ENCODE data around the gene ARID1B.

The ARID1B gene

DNA sequence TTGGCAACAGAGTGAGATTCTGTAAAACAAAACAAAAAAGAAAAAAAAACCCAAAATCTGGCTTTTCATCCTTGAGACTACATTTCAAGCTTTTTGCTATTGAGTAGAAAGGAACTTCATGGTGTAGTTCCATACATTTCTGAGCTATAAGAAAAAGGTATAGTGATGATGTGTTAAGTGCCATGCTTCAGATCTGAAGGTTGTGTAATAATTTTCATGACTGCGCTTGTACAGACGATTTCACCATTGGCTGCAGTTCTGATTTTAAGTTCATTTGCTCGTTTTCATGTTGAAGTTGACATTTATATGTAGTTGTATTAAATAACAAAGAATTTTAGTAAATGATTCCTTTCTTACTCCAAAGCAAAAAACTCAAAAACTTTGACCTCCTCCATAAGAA, 247.6 kb downstream of the ARID1B start:
- no peak for TF ChIP-seq CTCF (IDR thresholded peaks at IDR 0.05; ENCODE audit: low read length)
- no peak for TF ChIP-seq EZH2 (IDR thresholded peaks at IDR 0.05; ENCODE audit: borderline replicate concordance, low read length)
- Histone ChIP-seq H2AFZ (ENCODE audit: low read length) (no peak overlapping the region), H3K27me3 (ENCODE audit: insufficient read depth, low read length) (no peaks in the 10 kb centered on the region), H3K9me2 (ENCODE audit: low read depth, low read length) (no peaks in the 10 kb centered on the region), H3K27ac (ENCODE audit: low read depth, low read length, poor library complexity, severe bottlenecking) (no peak overlapping the region), H3K9ac (ENCODE audit: low read length) (no peak overlapping the region), H3K4me2 (ENCODE audit: low read length) (no peak overlapping the region), H3K4me3 (ENCODE audit: low read depth, low read length, poor library complexity, severe bottlenecking) (no peak overlapping the region), H3F3A (ENCODE audit: insufficient read depth, low read length) (0 out of 2 replicates have a peak, but pooled peaks cover 2% of the 10 kb centered on the region), H3K36me3 (ENCODE audit: insufficient read depth, low read length) (peaks cover 4% of the 10 kb centered on the region; the same call in 1 of the 2 replicates), H3K9me3 (ENCODE audit: low read length) (no peaks in the 10 kb centered on the region), H3K4me1 (ENCODE audit: insufficient read depth, low read length, severe bottlenecking) (peaks cover 29% of the 10 kb centered on the region), H4K20me1 (ENCODE audit: insufficient read depth, low read length) (no peaks in the 10 kb centered on the region), H3K79me2 (ENCODE audit: insufficient read depth, low read length) (peaks cover 61% of the 10 kb centered on the region)

- H3F3A ChIP-seq (ENCODE audit: insufficient read depth, low read length), result 0 out of 2 replicates have a peak, but pooled peaks cover 2% of the 10 kb centered on the region
- H3K27me3 ChIP-seq (ENCODE audit: insufficient read depth, low read length), result no peaks in the 10 kb centered on the region
- no peaks in the 10 kb centered on the region for H3K9me2 ChIP-seq (ENCODE audit: low read depth, low read length)
- H3K79me2 ChIP-seq (ENCODE audit: insufficient read depth, low read length), result peaks cover 63% of the 10 kb centered on the region
- TF ChIP-seq CTCF (IDR thresholded peaks at IDR 0.05; ENCODE audit: low read length), result no peak
- no peak for TF ChIP-seq EZH2 (IDR thresholded peaks at IDR 0.05; ENCODE audit: borderline replicate concordance, low read length)
- peaks cover 23% of the 10 kb centered on the region for H3K4me1 ChIP-seq (ENCODE audit: insufficient read depth, low read length, severe bottlenecking)
- no peaks in the 10 kb centered on the region for H3K9me3 ChIP-seq (ENCODE audit: low read length)
- H2AFZ ChIP-seq (ENCODE audit: low read length), result no peak overlapping the region
- no peaks in the 10 kb centered on the region for H4K20me1 ChIP-seq (ENCODE audit: insufficient read depth, low read length)
- no peak overlapping the region for H3K27ac ChIP-seq (ENCODE audit: low read depth, low read length, poor library complexity, severe bottlenecking)
- no peak overlapping the region for H3K4me3 ChIP-seq (ENCODE audit: low read depth, low read length, poor library complexity, severe bottlenecking)
- H3K4me2 ChIP-seq (ENCODE audit: low read length), result no peak overlapping the region
- H3K9ac ChIP-seq (ENCODE audit: low read length), result no peak overlapping the region
- peaks cover 4% of the 10 kb centered on the region; the same call in 1 of the 2 replicates for H3K36me3 ChIP-seq (ENCODE audit: insufficient read depth, low read length)
These were observed 248.3 kb downstream of the ARID1B start for GRCh38 chr6:157025437-157025836.

GRCh38 chr6:157029980-157030690, 253.0 kb downstream of the ARID1B start:
- H3K9ac ChIP-seq (ENCODE audit: low read length), result no peak overlapping the region
- H3K4me3 ChIP-seq (ENCODE audit: low read depth, low read length, poor library complexity, severe bottlenecking), result no peak overlapping the region
- no peaks in the 10 kb centered on the region for H4K20me1 ChIP-seq (ENCODE audit: insufficient read depth, low read length)
- no peaks in the 10 kb centered on the region for H3K27me3 ChIP-seq (ENCODE audit: insufficient read depth, low read length)
- no peak overlapping the region for H3K27ac ChIP-seq (ENCODE audit: low read depth, low read length, poor library complexity, severe bottlenecking)
- no peak overlapping the region for H2AFZ ChIP-seq (ENCODE audit: low read length)
- H3K36me3 ChIP-seq (ENCODE audit: insufficient read depth, low read length), result peaks cover 4% of the 10 kb centered on the region; the same call in 1 of the 2 replicates
- peaks cover 32% of the 10 kb centered on the region for H3K4me1 ChIP-seq (ENCODE audit: insufficient read depth, low read length, severe bottlenecking)
- H3K4me2 ChIP-seq (ENCODE audit: low read length), result no peak overlapping the region
- TF ChIP-seq EZH2 (IDR thresholded peaks at IDR 0.05; ENCODE audit: borderline replicate concordance, low read length) (no peak), CTCF (IDR thresholded peaks at IDR 0.05; ENCODE audit: low read length) (no peak)
- H3K9me3 ChIP-seq (ENCODE audit: low read length), result no peaks in the 10 kb centered on the region
- H3F3A ChIP-seq (ENCODE audit: insufficient read depth, low read length), result no peaks in the 10 kb centered on the region
- no peaks in the 10 kb centered on the region for H3K9me2 ChIP-seq (ENCODE audit: low read depth, low read length)
- H3K79me2 ChIP-seq (ENCODE audit: insufficient read depth, low read length), result peaks cover 79% of the 10 kb centered on the region

All from OCI-LY1 (cell line).